Astrocyte of the cerebellum (primary cell): ENCODE measurements around the gene HIGD1B.

ENCODE experiments used
- DNase-seq: peaks from one replicate; pipeline ENCODE4 v3.0.0-alpha.2; 2011; ENCODE audit warnings: low read depth
- H3K4me3 ChIP-seq: 2 replicates; pipeline ENCODE4 v1.5.1; 2011; ENCODE audit warnings: mild to moderate bottlenecking, low read depth, low read length, moderate library complexity
- CTCF ChIP-seq: IDR thresholded peaks from 2 replicates; pipeline ENCODE4 v1.5.1; 2012; ENCODE audit warnings: low read length, low read depth, moderate library complexity, mild to moderate bottlenecking; ENCODE audit errors: missing control alignments
- in situ Hi-C: cut with HindIII; loops from 2 replicates; pipeline ENCODE4 v1.10.0; 2017; ENCODE audit warnings: low sequenced_read_pairs

Gene HIGD1B

GRCh38 chr17:44847586-44847985, at the start of gene HIGD1B:
HIGD1B (plus strand) TSS chr17:44847883; CDS start chr17:44848153, 270 bp downstream.
- DNase-seq: no peak

GRCh38 chr17:44798356-44798755, 49.3 kb upstream of the HIGD1B start:
- TF ChIP-seq CTCF: no peak
- in situ Hi-C loops: no loop called here

More at GRCh38 chr17:44847586-44847985, at the start of gene HIGD1B:
- no peak for TF ChIP-seq CTCF
- no peak within 1 kb of the TSS for H3K4me3 ChIP-seq
- in situ Hi-C loops: no loop called here

GRCh38 chr17:44801880-44802279, 45.8 kb upstream of the HIGD1B start:
- in situ Hi-C loops: no loop called here
- DNase-seq: no peak
- no peak for TF ChIP-seq CTCF
- H3K4me3 ChIP-seq: no peak overlapping the region

More at GRCh38 chr17:44798356-44798755, 49.3 kb upstream of the HIGD1B start:
- no peak for DNase-seq
- no peak overlapping the region for H3K4me3 ChIP-seq

GRCh38 chr17:44804302-44805089, 43.2 kb upstream of the HIGD1B start:
- no peak for TF ChIP-seq CTCF
- in situ Hi-C loops: no loop called here
- H3K4me3 ChIP-seq: no peak overlapping the region
- DNase-seq: no peak

GRCh38 chr17:44807093-44807816, 40.4 kb upstream of the HIGD1B start:
- TF ChIP-seq CTCF: no peak
- H3K4me3 ChIP-seq: no peak overlapping the region
- in situ Hi-C loops: no loop called here
- DNase-seq: no peak

- no peak for TF ChIP-seq CTCF
- no peak for DNase-seq
- no peak overlapping the region for H3K4me3 ChIP-seq
- in situ Hi-C loops: no loop called here
These were observed 39.9 kb upstream of the HIGD1B start for GRCh38 chr17:44807817-44808155.
